Right lobe of liver (tissue), 4 donors: ENCODE results near the gene ACOX3.

Source experiments
- POLR2A ChIP-seq: fragments of 450-650 bp; IDR thresholded peaks from one replicate; pipeline ENCODE4 v1.6.1; 2017; ENCODE audit warnings: antibody characterized with exemption, mild to moderate bottlenecking
- TF ChIP-seq, protein P1 (sequence below), 4 donors: fragments of 200-600 bp in 3 of 4; fragments of 450-650 bp in 1 of 4; IDR thresholded peaks; one replicate each; pipeline versions ENCODE4 v1.5.1 to v1.8.0; 2016 to 2022; ENCODE audit warnings: antibody characterized with exemption in 4 of 4, mild to moderate bottlenecking in 2 of 4
- donor health status: DM: no; HTN: no; CAD: no.
- donor health status: DM: no; HTN: no; CAD: no.
- donor health status: DM: no; HTN: yes; CAD: no.

DNA sequence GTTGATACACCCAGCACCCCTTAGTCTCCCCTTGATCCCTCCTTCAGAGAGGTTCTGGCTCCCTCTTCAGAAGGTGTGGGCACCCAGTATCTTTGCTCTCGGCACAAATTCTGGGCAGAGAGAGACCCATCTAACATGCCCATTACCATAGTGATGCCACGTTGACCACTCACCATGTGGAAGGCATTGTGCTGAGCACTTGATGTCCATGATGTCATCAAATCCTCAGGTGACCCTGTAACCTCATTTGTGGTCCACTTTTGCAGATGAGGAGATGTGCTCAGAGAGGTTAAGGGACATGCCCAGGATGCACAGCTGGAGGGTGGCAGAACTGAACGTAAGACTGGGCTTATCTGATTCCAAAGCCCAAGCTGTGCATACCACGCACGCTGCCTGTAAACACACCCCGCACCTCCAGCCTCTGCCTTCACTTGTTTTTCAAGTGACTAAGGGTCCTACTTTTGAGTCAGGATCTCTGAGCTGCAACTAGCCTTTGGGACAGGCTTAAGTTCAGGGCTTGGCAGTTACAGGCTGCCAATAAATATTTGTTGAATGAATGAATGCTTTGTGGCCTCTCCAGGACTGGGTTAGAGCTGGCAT lies 115.8 kb downstream of the ACOX3 start:
- TF ChIP-seq, protein P1, sequence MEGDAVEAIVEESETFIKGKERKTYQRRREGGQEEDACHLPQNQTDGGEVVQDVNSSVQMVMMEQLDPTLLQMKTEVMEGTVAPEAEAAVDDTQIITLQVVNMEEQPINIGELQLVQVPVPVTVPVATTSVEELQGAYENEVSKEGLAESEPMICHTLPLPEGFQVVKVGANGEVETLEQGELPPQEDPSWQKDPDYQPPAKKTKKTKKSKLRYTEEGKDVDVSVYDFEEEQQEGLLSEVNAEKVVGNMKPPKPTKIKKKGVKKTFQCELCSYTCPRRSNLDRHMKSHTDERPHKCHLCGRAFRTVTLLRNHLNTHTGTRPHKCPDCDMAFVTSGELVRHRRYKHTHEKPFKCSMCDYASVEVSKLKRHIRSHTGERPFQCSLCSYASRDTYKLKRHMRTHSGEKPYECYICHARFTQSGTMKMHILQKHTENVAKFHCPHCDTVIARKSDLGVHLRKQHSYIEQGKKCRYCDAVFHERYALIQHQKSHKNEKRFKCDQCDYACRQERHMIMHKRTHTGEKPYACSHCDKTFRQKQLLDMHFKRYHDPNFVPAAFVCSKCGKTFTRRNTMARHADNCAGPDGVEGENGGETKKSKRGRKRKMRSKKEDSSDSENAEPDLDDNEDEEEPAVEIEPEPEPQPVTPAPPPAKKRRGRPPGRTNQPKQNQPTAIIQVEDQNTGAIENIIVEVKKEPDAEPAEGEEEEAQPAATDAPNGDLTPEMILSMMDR (IDR thresholded peaks at IDR 0.05) = no peak
- no peak for TF ChIP-seq POLR2A
